ENCODE data around the gene CACNG4.

Gene CACNG4

GRCh38 chr17:66943484-66943883, 21.0 kb upstream of the CACNG4 start:
- H3K9me3 ChIP-seq (ENCODE audit: control insufficient read depth in 1 of 2, low read length in 2 of 2): no peaks in the 10 kb centered on the region
- H3K27me3 ChIP-seq (ENCODE audit: control insufficient read depth in 1 of 2, insufficient read depth in 2 of 2, low read length in 2 of 2): peaks cover 31 to 50% of the 10 kb centered on the region in 2 donors
- no peaks in the 10 kb centered on the region for H3K36me3 ChIP-seq (ENCODE audit: control insufficient read depth in 1 of 2, insufficient read depth in 2 of 2, low read length in 2 of 2)
- H3K4me1 ChIP-seq (ENCODE audit: control insufficient read depth in 1 of 2, insufficient read depth in 2 of 2, low read length in 2 of 2): peaks cover 0 to 4% of the 10 kb centered on the region in 2 donors
- no peak overlapping the region for H3K4me3 ChIP-seq (ENCODE audit: low read depth in 1 of 2, low read length in 2 of 2)
- no peak overlapping the region for H3K9ac ChIP-seq (ENCODE audit: low read depth in 1 of 2, low read length in 2 of 2)
- no peak overlapping the region for H3K27ac ChIP-seq (ENCODE audit: low read depth, low read length)

- no peaks in the 10 kb centered on the region for H3K9me3 ChIP-seq (ENCODE audit: control insufficient read depth in 1 of 2, low read length in 2 of 2)
- H3K4me3 ChIP-seq (ENCODE audit: low read depth in 1 of 2, low read length in 2 of 2): no peak overlapping the region
- peaks cover 0 to 4% of the 10 kb centered on the region in 2 donors for H3K4me1 ChIP-seq (ENCODE audit: control insufficient read depth in 1 of 2, insufficient read depth in 2 of 2, low read length in 2 of 2)
- H3K27ac ChIP-seq (ENCODE audit: low read depth, low read length): no peak overlapping the region
- no peaks in the 10 kb centered on the region for H3K36me3 ChIP-seq (ENCODE audit: control insufficient read depth in 1 of 2, insufficient read depth in 2 of 2, low read length in 2 of 2)
- peaks cover 31 to 44% of the 10 kb centered on the region in 2 donors for H3K27me3 ChIP-seq (ENCODE audit: control insufficient read depth in 1 of 2, insufficient read depth in 2 of 2, low read length in 2 of 2)
- no peak overlapping the region for H3K9ac ChIP-seq (ENCODE audit: low read depth in 1 of 2, low read length in 2 of 2)
These were observed 20.0 kb upstream of the CACNG4 start for GRCh38 chr17:66944351-66945146.

- peaks cover 0 to 4% of the 10 kb centered on the region in 2 donors for H3K4me1 ChIP-seq (ENCODE audit: control insufficient read depth in 1 of 2, insufficient read depth in 2 of 2, low read length in 2 of 2)
- H3K9ac ChIP-seq (ENCODE audit: low read depth in 1 of 2, low read length in 2 of 2): no peak overlapping the region
- no peaks in the 10 kb centered on the region for H3K9me3 ChIP-seq (ENCODE audit: control insufficient read depth in 1 of 2, low read length in 2 of 2)
- no peak overlapping the region for H3K27ac ChIP-seq (ENCODE audit: low read depth, low read length)
- no peak overlapping the region for H3K4me3 ChIP-seq (ENCODE audit: low read depth in 1 of 2, low read length in 2 of 2)
- peaks cover 31 to 38% of the 10 kb centered on the region in 2 donors for H3K27me3 ChIP-seq (ENCODE audit: control insufficient read depth in 1 of 2, insufficient read depth in 2 of 2, low read length in 2 of 2)
- no peaks in the 10 kb centered on the region for H3K36me3 ChIP-seq (ENCODE audit: control insufficient read depth in 1 of 2, insufficient read depth in 2 of 2, low read length in 2 of 2)
These were observed 19.2 kb upstream of the CACNG4 start for GRCh38 chr17:66945147-66945835.

GRCh38 chr17:66946251-66946650, 18.3 kb upstream of the CACNG4 start:
- no peak overlapping the region for H3K27ac ChIP-seq (ENCODE audit: low read depth, low read length)
- no peak overlapping the region for H3K4me3 ChIP-seq (ENCODE audit: low read depth in 1 of 2, low read length in 2 of 2)

DNA sequence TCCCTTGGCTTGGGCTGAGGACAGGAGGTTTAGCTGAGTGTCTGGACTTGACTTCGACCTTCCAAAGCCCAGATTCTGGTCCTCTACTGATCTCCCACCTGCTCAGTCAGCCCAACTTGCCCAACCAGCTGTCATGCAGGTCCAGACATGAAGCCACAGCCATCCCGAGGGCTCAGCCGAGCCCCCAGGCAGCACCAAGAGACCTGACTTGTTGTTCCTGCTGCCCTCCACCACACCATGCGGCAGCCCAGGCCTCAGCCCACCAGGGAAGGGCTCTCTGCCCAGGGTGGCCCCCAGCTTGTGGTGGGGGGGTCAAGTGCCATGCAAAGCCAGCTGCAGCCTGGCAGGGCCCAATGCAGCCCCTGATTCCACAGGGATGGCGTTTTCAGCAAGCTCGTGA, 17.2 kb upstream of the CACNG4 start:
- Histone ChIP-seq H3K4me3 (ENCODE audit: low read depth in 1 of 2, low read length in 2 of 2) (no peak overlapping the region), H3K9me3 (ENCODE audit: control insufficient read depth in 1 of 2, low read length in 2 of 2) (no peaks in the 10 kb centered on the region), H3K27ac (ENCODE audit: low read depth, low read length) (no peak overlapping the region), H3K9ac (ENCODE audit: low read depth in 1 of 2, low read length in 2 of 2) (no peak overlapping the region), H3K27me3 (ENCODE audit: control insufficient read depth in 1 of 2, insufficient read depth in 2 of 2, low read length in 2 of 2) (peaks cover 26 to 34% of the 10 kb centered on the region in 2 donors), H3K36me3 (ENCODE audit: control insufficient read depth in 1 of 2, insufficient read depth in 2 of 2, low read length in 2 of 2) (no peaks in the 10 kb centered on the region), H3K4me1 (ENCODE audit: control insufficient read depth in 1 of 2, insufficient read depth in 2 of 2, low read length in 2 of 2) (peaks cover 3 to 7% of the 10 kb centered on the region in 2 donors)

More at GRCh38 chr17:66946251-66946650, 18.3 kb upstream of the CACNG4 start:
- Histone ChIP-seq H3K36me3 (ENCODE audit: control insufficient read depth in 1 of 2, insufficient read depth in 2 of 2, low read length in 2 of 2) (no peaks in the 10 kb centered on the region), H3K9ac (ENCODE audit: low read depth in 1 of 2, low read length in 2 of 2) (no peak overlapping the region), H3K27me3 (ENCODE audit: control insufficient read depth in 1 of 2, insufficient read depth in 2 of 2, low read length in 2 of 2) (peaks cover 26 to 38% of the 10 kb centered on the region in 2 donors), H3K9me3 (ENCODE audit: control insufficient read depth in 1 of 2, low read length in 2 of 2) (no peaks in the 10 kb centered on the region), H3K4me1 (ENCODE audit: control insufficient read depth in 1 of 2, insufficient read depth in 2 of 2, low read length in 2 of 2) (peaks cover 0 to 4% of the 10 kb centered on the region in 2 donors)

- H3K9me3 ChIP-seq (ENCODE audit: control insufficient read depth in 1 of 2, low read length in 2 of 2): no peaks in the 10 kb centered on the region
These were observed 16.3 kb upstream of the CACNG4 start for GRCh38 chr17:66948061-66948750.

GRCh38 chr17:66949501-66949900, 15.0 kb upstream of the CACNG4 start:
- Histone ChIP-seq H3K9me3 (ENCODE audit: control insufficient read depth in 1 of 2, low read length in 2 of 2) (no peaks in the 10 kb centered on the region), H3K27ac (ENCODE audit: low read depth, low read length) (no peak overlapping the region)

More at GRCh38 chr17:66948061-66948750, 16.3 kb upstream of the CACNG4 start:
- H3K4me3 ChIP-seq (ENCODE audit: low read depth in 1 of 2, low read length in 2 of 2): no peak overlapping the region
- no peaks in the 10 kb centered on the region for H3K36me3 ChIP-seq (ENCODE audit: control insufficient read depth in 1 of 2, insufficient read depth in 2 of 2, low read length in 2 of 2)
- H3K4me1 ChIP-seq (ENCODE audit: control insufficient read depth in 1 of 2, insufficient read depth in 2 of 2, low read length in 2 of 2): peaks cover 7 to 9% of the 10 kb centered on the region in 2 donors
- H3K27me3 ChIP-seq (ENCODE audit: control insufficient read depth in 1 of 2, insufficient read depth in 2 of 2, low read length in 2 of 2): peaks cover 26 to 27% of the 10 kb centered on the region in 2 donors
- H3K27ac ChIP-seq (ENCODE audit: low read depth, low read length): no peak overlapping the region
- H3K9ac ChIP-seq (ENCODE audit: low read depth in 1 of 2, low read length in 2 of 2): no peak overlapping the region

GRCh38 chr17:66950325-66950724, 14.2 kb upstream of the CACNG4 start:
- Histone ChIP-seq H3K4me1 (ENCODE audit: control insufficient read depth in 1 of 2, insufficient read depth in 2 of 2, low read length in 2 of 2) (peaks cover 7 to 8% of the 10 kb centered on the region in 2 donors), H3K36me3 (ENCODE audit: control insufficient read depth in 1 of 2, insufficient read depth in 2 of 2, low read length in 2 of 2) (no peaks in the 10 kb centered on the region), H3K4me3 (ENCODE audit: low read depth in 1 of 2, low read length in 2 of 2) (no peak overlapping the region), H3K9me3 (ENCODE audit: control insufficient read depth in 1 of 2, low read length in 2 of 2) (no peaks in the 10 kb centered on the region), H3K9ac (ENCODE audit: low read depth in 1 of 2, low read length in 2 of 2) (no peak overlapping the region), H3K27me3 (ENCODE audit: control insufficient read depth in 1 of 2, insufficient read depth in 2 of 2, low read length in 2 of 2) (peaks cover 13 to 18% of the 10 kb centered on the region in 2 donors), H3K27ac (ENCODE audit: low read depth, low read length) (no peak overlapping the region)

More at GRCh38 chr17:66949501-66949900, 15.0 kb upstream of the CACNG4 start:
- no peak overlapping the region for H3K4me3 ChIP-seq (ENCODE audit: low read depth in 1 of 2, low read length in 2 of 2)
- H3K36me3 ChIP-seq (ENCODE audit: control insufficient read depth in 1 of 2, insufficient read depth in 2 of 2, low read length in 2 of 2): no peaks in the 10 kb centered on the region
- peaks cover 7 to 9% of the 10 kb centered on the region in 2 donors for H3K4me1 ChIP-seq (ENCODE audit: control insufficient read depth in 1 of 2, insufficient read depth in 2 of 2, low read length in 2 of 2)
- H3K9ac ChIP-seq (ENCODE audit: low read depth in 1 of 2, low read length in 2 of 2): no peak overlapping the region
- peaks cover 22 to 26% of the 10 kb centered on the region in 2 donors for H3K27me3 ChIP-seq (ENCODE audit: control insufficient read depth in 1 of 2, insufficient read depth in 2 of 2, low read length in 2 of 2)

DNA sequence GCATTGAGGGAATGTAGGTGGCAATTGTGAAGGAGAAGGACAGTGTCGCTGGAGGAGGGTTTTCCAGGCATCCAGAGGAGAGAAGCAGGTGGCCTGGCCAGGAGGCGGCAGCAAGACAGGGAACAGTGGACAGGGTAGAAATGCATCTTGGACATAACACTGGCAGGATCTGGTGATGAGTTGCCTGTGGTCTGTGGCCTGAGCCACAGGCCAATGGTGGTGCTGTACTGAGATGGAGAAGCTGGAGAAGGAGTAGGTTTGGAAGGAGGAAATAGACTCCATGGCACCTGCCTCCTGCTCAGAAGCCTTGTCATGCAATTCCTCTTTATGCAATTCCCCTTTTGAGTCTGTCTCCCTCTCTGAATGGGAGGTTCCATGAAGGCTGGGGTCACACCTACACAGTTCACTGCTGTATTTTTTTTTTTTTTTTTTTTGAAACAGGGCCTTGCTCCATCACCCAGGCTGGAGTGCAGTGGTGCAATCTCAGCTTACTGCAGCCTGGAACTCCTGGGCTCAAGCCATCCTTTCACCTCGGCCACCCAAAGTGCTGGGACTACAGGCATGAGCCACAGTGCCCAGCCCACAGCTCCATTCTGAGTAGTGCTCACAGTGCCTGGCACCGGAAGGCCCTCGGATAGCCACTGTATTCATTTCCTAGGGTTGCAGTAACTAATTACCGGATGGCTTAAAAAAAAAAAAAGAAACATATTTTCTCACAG, 13.5 kb upstream of the CACNG4 start:
- no peaks in the 10 kb centered on the region for H3K36me3 ChIP-seq (ENCODE audit: control insufficient read depth in 1 of 2, insufficient read depth in 2 of 2, low read length in 2 of 2)
- H3K9ac ChIP-seq (ENCODE audit: low read depth in 1 of 2, low read length in 2 of 2): no peak overlapping the region
- H3K4me3 ChIP-seq (ENCODE audit: low read depth in 1 of 2, low read length in 2 of 2): no peak overlapping the region
- H3K9me3 ChIP-seq (ENCODE audit: control insufficient read depth in 1 of 2, low read length in 2 of 2): no peaks in the 10 kb centered on the region
- peaks cover 6 to 11% of the 10 kb centered on the region in 2 donors for H3K27me3 ChIP-seq (ENCODE audit: control insufficient read depth in 1 of 2, insufficient read depth in 2 of 2, low read length in 2 of 2)
- peaks cover 5 to 7% of the 10 kb centered on the region in 2 donors for H3K4me1 ChIP-seq (ENCODE audit: control insufficient read depth in 1 of 2, insufficient read depth in 2 of 2, low read length in 2 of 2)
- H3K27ac ChIP-seq (ENCODE audit: low read depth, low read length): no peak overlapping the region
